Spinal cord (tissue), 10 donors: ENCODE results near the gene POC1A. TPM values are rescaled to one million over a fixed set of nuclear protein-coding genes. Genes with fewer than 3 reads are reported as not detected.

ENCODE experiments used
- DNase-seq, 6 donors: peaks; one replicate each; pipeline versions ENCODE4 v3.0.0 to v3.0.0-alpha.2; 2013 to 2015; ENCODE audit warnings: low spot score in 6 of 6, low read depth in 4 of 6
- H3K27ac ChIP-seq: one replicate; pipeline ENCODE4 v1.5.1; 2013; ENCODE audit warnings: low read depth, low read length, control low read depth
- H3K27me3 ChIP-seq: one replicate; pipeline ENCODE4 v1.6.1; 2013; ENCODE audit warnings: low read length; ENCODE audit not compliant: control insufficient read depth, insufficient read depth
- H3K36me3 ChIP-seq: one replicate; pipeline ENCODE4 v1.6.1; 2013; ENCODE audit warnings: low read length; ENCODE audit not compliant: control insufficient read depth, insufficient read depth
- H3K4me1 ChIP-seq: one replicate; pipeline ENCODE4 v1.6.1; 2013; ENCODE audit warnings: low read length; ENCODE audit not compliant: control insufficient read depth, insufficient read depth
- H3K4me3 ChIP-seq: one replicate; pipeline ENCODE4 v1.5.1; 2013; ENCODE audit warnings: low read depth, low read length, control low read depth
- H3K9me3 ChIP-seq: one replicate; pipeline ENCODE4 v1.6.1; 2013; ENCODE audit warnings: low read length; ENCODE audit not compliant: control insufficient read depth, insufficient read depth
- WGBS: methylation state at CpG from one replicate; pipeline ENCODE4 v1.1.5; 2013; ENCODE audit warnings: missing lambda C conversion rate; ENCODE audit not compliant: insufficient coverage; 5-methylcytosine and 5-hydroxymethylcytosine counted together
- polyA plus RNA-seq, 2 donors: library from polyadenylated mRNA; unstranded; fragments of 120-200 nt; gene quantifications; one replicate each; pipeline ENCODE4 v1.2.1, GENCODE V29; 2013; ENCODE audit not compliant: insufficient read length in 2 of 2
- total RNA-seq, 2 donors: library from RNA; depleted of rRNA in 1 of 2; stranded (reverse); fragments of 120-200 nt in 1 of 2; fragments of >200 nt in 1 of 2; gene quantifications; one replicate each; pipeline versions ENCODE4 v1.2.3 to v1.2.4, GENCODE V29; 2013 to 2014
- donor health status: healthy.

POC1A gene
- total and polyA plus RNA-seq, 4 donors, result 3.9 to 8.5 (median 6.2) TPM

GRCh38 chr3:52085681-52086282 is 68.4 kb downstream of the POC1A start:
- Histone ChIP-seq H3K27me3 (no peaks in the 10 kb centered on the region), H3K27ac (no peak overlapping the region), H3K36me3 (peaks cover 11% of the 10 kb centered on the region), H3K4me3 (no peak overlapping the region), H3K4me1 (peaks cover 34% of the 10 kb centered on the region), H3K9me3 (no peaks in the 10 kb centered on the region)
- 89% methylated on average over 7 of the region's 10 CpGs for WGBS
- DNase-seq, result no peak

GRCh38 chr3:52084954-52085680 is 69.1 kb downstream of the POC1A start:
- Histone ChIP-seq H3K27ac (no peak overlapping the region), H3K27me3 (no peaks in the 10 kb centered on the region), H3K9me3 (no peaks in the 10 kb centered on the region), H3K4me3 (no peak overlapping the region), H3K36me3 (peaks cover 8% of the 10 kb centered on the region), H3K4me1 (peaks cover 27% of the 10 kb centered on the region)
- WGBS, result 86% methylated on average over 13 of the region's 13 CpGs
- DNase-seq, result no peak

GRCh38 chr3:52084216-52084945 is 69.8 kb downstream of the POC1A start:
- no peak overlapping the region for H3K27ac ChIP-seq
- no peaks in the 10 kb centered on the region for H3K9me3 ChIP-seq
- H3K4me3 ChIP-seq, result no peak overlapping the region
- H3K36me3 ChIP-seq, result peaks cover 8% of the 10 kb centered on the region
- H3K27me3 ChIP-seq, result no peaks in the 10 kb centered on the region
- H3K4me1 ChIP-seq, result peaks cover 20% of the 10 kb centered on the region
- no peak for DNase-seq
- WGBS, result 97% methylated on average over 9 of the region's 9 CpGs

GRCh38 chr3:52083556-52084087 is 70.6 kb downstream of the POC1A start:
- DNase-seq, result no peak
- no peaks in the 10 kb centered on the region for H3K27me3 ChIP-seq
- 95% methylated on average over 4 of the region's 5 CpGs for WGBS
- no peak overlapping the region for H3K4me3 ChIP-seq
- no peaks in the 10 kb centered on the region for H3K9me3 ChIP-seq
- H3K4me1 ChIP-seq, result peaks cover 18% of the 10 kb centered on the region
- H3K27ac ChIP-seq, result no peak overlapping the region
- peaks cover 10% of the 10 kb centered on the region for H3K36me3 ChIP-seq

GRCh38 chr3:52082951-52083350 is 71.3 kb downstream of the POC1A start:
- peaks cover 19% of the 10 kb centered on the region for H3K4me1 ChIP-seq
- H3K27me3 ChIP-seq, result no peaks in the 10 kb centered on the region
- 93% methylated on average over 8 of the region's 8 CpGs for WGBS

GRCh38 chr3:52080830-52081719 is 73.1 kb downstream of the POC1A start:
- 87% methylated on average over 19 of the region's 21 CpGs for WGBS
- DNase-seq, result no peak
- Histone ChIP-seq H3K27ac (no peak overlapping the region), H3K4me1 (peaks cover 31% of the 10 kb centered on the region), H3K36me3 (peaks cover 11% of the 10 kb centered on the region), H3K27me3 (no peaks in the 10 kb centered on the region), H3K9me3 (no peaks in the 10 kb centered on the region), H3K4me3 (no peak overlapping the region)

More at GRCh38 chr3:52082951-52083350, 71.3 kb downstream of the POC1A start:
- H3K4me3 ChIP-seq, result no peak overlapping the region
- H3K9me3 ChIP-seq, result no peaks in the 10 kb centered on the region
- DNase-seq, result no peak
- H3K27ac ChIP-seq, result no peak overlapping the region
- peaks cover 11% of the 10 kb centered on the region for H3K36me3 ChIP-seq

- DNase-seq, result no peak
These were observed 74.3 kb downstream of the POC1A start for GRCh38 chr3:52079958-52080357.

GRCh38 chr3:52078781-52079560 is 75.3 kb downstream of the POC1A start:
- WGBS, result 94% methylated on average over 19 of the region's 19 CpGs

More at GRCh38 chr3:52079958-52080357, 74.3 kb downstream of the POC1A start:
- Histone ChIP-seq H3K9me3 (no peaks in the 10 kb centered on the region), H3K4me3 (no peak overlapping the region), H3K36me3 (peaks cover 11% of the 10 kb centered on the region), H3K27ac (no peak overlapping the region), H3K27me3 (no peaks in the 10 kb centered on the region), H3K4me1 (peaks cover 39% of the 10 kb centered on the region)
- WGBS, result 100% methylated on average over 1 of the region's 5 CpGs

More at GRCh38 chr3:52078781-52079560, 75.3 kb downstream of the POC1A start:
- DNase-seq, result no peak
- Histone ChIP-seq H3K36me3 (peaks cover 12% of the 10 kb centered on the region), H3K4me1 (peaks cover 39% of the 10 kb centered on the region), H3K27me3 (no peaks in the 10 kb centered on the region), H3K9me3 (no peaks in the 10 kb centered on the region), H3K27ac (no peak overlapping the region), H3K4me3 (no peak overlapping the region)
